DMS79 (cell line): Measurements from ENCODE around the gene DLK1.

ENCODE experiments used
- DNase-seq: peaks from one replicate; lab custom pipeline; 2025; lab: John Stamatoyannopoulos, UW

DLK1 gene

DNA sequence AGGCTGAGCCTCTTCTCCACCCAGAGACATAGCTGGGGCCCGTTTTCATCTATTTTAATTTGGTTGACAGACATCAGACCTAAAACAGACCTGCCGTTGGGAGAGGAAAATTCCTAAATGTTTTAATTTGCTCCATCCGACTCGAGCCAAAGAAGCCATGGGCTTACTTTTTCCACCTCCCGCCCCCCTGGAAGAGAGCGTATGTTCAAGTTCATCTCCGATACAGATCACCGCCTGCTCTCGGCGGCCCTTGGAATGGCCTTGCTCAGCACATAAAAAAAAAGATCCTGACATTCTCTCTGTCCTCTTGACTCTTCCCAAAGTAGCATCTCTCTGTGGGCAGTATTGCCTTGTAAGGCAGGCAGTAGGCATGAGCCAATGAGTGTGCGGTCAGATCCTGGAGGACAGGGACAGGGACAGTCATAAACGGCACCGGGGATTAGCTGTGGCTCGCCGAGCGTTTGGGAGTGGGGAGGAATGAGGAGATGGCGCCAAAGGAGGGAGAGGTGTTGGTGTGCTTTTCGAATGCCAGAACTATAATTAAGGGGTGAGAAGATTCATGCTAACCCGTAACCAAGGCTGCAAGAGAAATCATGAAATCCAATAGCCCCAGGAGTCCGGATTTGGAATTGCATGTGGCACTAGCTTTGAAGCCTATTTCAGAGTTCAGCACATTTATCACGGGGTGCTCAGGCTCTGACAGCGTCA, 51.3 kb downstream of the DLK1 start:
- DNase-seq: no peak

DNA sequence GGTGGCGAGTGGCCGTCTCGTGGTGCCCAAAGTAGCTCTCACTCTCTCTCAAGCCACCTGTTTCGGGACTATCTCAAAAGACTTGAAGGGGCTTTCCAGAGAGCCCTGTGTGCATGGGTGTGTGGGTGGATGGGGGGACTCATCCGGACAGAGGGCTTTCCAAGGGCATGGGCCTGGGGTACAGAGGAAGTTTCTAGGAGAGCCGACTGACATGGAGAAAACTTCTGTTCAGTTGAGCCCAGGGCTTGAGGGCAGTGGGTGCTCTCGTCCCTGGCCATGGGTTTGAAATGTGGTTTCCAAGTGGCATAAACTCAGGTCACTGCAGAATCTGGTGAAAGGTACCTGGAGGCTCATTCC, 51.8 kb downstream of the DLK1 start:
- no peak for DNase-seq

DNA sequence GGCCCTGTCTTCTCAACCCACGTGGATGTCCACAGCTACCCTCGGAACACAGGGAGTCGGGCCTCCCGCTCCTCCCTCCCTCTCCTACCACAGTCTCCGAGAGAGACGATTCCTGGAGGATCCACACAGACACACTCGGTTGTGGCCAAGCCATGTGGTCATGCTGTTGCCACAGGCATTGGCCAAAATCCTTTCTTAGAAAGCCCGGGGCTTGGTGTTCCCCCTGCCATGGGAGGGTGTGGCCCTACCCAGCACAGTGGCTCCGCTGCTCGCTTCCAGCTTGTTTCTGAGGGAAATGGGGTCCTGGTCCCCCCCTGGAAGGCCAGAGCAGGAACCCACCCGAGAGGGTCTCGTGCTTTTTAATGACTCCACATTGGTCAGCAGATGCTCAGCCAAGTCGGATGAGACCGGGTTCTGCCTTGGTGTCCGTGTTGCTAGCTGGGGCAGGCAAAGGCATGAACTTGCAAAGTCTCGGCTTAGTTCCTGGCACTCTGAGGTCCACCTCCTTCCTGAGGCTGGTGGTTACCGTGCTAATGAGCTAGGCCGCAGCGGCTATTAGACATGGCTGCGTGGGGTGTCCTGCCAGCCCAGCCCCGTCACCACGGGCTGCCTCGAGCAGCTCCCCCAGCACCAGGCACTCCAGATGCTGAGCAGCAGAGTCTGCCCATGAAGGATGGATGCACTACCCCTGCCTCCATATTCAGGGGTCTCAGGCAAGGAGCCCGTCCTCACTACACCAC, 52.4 kb downstream of the DLK1 start:
- DNase-seq: no peak

DNA sequence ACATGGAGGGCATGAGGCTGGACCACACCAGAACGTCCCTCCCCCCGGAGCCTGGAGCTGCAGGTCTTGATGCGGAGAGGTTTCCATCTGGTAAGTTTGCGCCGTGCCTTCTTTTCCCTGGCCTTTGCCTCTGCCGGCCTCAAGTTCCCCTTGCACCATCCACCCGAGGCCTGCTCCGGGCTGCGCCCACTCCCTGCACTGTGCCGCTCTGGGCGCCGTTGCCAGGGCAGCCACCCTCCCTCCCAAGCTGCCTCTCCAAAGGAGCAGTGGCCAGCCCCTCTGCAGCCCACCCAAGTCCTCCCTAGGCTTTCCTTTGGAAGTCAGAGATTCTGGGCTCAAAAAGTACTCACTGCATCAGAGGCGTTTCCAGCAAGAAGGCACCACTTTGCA, 53.0 kb downstream of the DLK1 start:
- DNase-seq: no peak

DNA sequence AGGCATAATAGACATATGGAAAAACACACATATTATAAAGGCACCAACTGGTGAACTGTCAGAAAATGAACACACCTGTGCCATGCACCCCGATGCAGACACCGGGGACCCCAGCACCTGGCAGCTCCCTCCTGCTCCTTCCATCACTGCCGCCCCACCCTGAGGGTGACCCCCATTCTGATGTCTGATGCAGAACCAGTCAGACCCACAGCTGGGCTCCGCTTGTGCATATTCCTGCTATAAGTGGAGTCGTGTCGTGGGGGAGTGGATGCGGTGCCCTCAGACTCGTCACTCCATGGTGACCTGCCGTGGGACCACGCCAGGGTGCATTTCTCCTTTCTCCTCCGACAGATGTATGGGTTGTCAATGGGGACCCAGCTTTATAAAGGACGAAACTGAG, 53.6 kb downstream of the DLK1 start:
- DNase-seq: no peak

DNA sequence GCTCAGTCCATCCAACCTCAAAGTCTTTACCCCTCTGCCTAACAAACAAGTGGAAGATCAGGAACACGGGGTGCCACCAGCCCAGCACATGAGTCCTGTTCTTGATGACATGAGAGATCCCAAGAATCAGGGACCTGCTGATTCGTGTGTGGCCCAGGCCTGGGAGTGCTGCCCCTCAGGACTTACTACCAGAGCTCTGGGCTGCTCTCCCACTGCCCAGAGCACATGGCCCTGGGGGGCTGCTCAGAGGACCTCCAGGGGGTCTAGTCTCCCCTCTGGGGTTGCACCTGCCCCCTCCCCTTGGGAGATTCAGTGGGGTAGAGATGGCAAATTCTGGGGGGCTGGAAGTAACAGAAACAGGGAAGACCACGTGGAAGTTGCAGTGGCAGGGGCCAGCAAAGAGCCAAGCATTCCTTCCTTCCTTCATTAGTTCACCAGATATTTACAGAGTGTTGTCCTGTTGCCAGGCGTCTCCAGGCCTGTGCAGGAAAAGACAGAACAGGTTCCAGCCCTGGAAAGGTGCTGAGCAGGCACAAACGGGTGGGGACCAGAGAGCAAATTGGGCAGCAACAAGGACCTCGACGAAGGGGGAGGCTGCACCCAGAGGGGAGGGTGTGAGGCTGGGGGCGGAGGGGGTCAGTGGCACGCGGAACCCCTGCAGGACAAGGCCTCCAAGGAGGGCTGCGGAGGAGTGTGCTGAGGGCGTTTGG, 54.1 kb downstream of the DLK1 start:
- no peak for DNase-seq

DNA sequence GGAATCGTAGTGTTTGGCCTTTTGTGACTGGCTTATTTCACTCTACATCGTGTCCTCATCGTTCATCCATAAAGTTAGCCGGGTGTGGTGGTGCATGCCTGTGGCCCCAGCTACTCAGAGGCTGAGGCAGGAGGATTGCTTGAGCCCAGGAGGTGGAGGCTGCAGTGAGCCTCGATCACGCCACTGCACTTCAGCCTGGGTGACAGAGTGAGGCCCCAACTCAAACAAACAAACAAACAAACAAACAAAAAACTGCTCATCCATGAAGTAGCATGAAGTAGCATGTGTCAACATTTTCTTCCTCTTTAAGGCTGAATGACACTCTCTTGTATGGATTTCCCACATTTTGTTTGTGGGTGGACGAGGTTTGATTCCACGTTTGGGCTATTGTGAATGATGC, 55.3 kb downstream of the DLK1 start:
- no peak for DNase-seq

DNA sequence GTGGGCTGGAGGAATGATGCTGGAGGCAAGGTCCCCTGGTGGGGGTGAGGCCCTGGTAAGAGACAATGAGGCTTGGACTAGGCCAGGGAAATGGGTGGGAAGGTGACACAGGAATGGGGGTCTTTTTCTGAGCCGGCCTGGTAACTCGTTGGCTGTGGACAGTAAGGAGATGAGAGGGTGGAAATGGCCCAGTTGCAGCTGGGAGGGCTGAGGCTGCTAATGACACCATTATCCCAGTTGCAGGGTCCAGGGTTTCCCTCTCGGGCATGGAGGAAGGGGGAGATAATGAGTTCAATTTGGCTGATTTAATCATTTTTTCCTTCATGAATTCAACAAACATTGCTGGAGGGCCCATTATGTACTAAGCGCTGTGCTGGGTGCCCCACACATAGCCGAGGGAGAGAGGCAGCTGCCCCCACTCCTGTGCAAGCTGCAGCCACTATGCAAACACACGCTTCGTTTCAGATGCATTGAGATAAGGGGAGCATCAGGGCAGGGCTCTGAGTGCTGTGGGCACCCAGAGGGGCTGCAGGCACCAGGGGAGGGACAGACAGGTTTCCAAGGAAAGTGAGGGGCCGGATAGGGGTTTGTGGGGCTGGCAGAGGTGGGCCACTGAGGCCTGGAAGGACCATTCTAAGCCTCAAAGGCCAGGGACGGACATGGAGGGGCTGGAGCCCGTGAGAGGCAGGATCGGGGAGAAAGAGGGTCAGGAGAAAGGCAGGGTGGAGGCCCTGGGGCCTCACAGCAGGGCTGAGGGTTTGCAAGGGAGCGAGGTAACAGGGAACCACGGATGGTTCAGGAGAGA, 56.0 kb downstream of the DLK1 start:
- DNase-seq: peak; percentile 71

DNA sequence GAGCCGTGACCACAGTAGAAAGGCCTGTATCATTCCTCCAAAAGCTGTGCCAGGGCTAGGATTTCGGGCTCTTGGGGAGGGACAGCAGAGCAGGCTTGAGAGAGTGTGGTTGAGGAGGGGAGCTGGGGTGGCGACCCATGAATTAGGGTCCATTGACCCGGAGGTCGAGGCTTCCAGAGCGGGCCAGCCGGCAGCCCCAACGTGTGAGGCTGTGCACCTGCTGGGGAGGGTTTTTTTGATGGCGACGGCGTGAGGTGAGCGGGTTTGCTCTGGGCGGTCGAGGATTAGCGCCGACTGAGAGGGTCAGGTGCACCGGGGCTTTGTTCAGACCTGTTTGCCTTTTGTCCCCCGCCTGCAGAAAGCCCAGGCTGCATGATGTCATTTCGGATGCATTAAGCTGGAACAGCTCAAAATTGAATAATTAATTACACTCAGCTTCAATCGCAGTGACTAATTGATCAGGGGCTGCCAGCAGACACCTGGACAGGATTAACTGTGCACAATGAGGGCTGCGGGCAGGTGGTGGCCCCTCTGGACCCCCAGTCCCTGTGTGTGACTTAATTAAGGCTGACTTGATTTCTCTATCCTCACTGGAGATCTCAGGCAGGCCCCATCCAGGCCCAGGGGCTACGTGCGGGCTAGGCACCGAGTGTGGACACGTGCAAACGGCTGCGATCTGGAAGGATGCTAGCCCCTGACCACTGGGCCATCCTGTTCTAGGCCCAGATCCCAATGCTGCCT, 57.1 kb downstream of the DLK1 start:
- DNase-seq: peak; percentile 92

DNA sequence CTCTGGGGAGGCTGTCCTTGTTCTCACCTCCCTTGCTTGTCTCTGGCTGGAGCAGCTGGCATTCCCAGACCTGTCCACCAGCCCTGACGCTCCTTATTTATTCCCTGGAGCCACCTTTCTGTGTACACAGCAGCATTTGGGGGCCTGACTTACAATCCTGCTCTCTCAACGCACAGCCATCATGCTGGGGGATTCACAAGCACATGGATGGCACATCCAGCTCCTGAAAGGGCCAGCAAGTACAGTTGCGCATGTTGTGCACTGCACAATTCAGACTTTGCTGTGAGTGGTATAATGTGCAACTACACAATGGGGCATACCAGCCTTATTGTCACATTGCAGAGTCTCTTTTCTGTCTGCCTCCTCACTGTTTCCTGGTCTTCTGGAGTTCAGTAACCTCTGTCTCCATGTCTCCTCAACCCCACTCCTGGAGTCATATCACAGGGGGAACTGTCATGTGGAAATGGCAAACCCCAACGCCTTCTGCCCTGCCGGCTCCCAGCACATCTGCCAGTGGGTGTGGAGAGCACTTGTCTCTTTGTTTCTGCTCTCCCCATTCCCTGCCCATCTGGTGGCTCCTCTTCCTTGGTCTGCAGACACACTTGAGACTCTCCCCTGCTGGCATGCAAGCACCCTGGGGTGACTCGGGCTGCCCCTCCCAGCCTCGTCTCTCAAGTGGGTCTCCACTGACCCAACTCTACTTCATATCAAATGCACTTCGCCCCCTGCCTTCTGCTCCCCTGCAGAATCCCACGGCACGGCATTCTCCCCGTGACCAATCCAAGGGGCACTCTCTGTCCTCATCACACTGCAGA, 58.0 kb downstream of the DLK1 start:
- peak; percentile 60 for DNase-seq

DNA sequence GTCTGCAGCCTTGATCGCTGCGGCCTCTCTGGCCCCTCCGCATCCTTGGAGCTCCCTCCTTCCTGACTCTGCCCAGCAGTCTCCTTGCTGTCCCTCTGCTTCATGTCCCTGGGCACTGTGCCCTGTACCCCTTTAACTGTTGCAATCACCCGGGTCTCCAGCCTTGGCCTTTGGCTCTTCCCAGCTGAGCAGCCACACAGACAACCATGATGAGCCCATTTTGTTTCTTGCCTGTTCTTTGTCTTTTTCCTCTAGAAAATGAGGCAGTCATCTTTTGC, 58.6 kb downstream of the DLK1 start:
- DNase-seq: no peak

DNA sequence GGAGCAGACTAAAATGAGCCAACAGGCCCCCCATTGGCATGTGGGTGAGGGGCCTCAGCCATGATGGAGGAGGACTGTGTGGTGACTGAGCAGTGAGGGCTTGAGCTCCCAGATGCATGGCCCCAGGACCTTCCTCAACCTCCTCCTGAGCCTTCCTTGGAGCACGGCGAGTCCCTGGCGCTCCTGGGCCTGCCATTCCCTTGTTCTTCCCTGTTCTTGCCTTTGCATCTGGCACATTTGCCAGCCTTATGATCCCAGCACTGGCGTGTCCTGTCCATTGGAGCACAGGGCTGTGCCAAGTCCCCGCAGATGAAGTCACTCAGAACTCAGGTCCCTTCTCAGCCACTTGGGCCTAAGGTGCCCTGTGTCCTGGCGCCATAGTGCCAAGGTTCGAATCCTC, 58.9 kb downstream of the DLK1 start:
- DNase-seq: no peak

DNA sequence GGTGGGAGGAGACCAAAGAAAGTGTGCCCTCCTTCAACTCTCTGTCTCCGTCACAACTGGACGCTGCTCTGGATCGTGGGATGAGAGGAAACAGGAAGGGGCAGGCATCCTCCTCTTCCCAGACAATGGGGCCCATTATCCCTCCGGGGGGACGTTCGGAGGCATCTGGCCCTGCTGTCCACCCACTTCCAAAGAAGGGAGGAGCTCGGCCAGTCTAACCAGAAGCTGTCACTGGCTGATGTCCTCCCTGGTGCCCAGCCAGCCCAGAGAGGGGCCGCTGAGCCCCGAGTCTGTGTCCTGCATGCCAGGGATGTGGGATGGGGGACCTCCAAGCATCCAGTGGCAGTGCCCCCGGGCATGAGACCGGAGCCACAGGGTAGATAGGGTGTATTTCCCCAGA, 59.4 kb downstream of the DLK1 start:
- DNase-seq: no peak

DNA sequence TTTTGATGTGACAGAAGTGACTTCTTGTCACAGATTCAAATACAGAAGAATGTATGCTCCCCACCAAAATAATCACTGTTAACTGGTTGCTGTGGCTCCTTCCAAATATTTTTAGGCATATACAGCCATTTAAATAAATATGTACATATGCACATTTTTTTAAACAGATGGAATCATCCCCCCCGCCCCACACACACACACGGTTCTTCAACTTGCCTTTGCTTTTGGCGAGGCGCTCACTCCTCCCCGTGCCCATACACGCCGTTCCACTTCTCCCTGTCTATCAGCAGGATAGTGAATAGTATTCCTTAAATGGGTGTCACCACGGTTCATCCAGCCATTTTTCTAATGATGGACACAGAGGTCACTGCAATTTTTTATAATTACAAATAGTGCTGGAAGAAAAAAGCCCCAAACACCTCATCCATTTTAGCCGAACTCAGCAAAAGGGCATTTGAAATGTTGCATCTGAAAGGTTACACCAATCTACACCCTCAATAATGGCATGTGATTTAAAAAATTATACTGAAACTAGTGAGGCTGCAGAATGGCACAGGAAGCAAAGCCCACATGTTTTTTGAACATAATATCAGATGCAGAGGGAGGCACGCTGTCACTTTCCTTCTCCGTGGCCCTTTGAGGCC, 60.0 kb downstream of the DLK1 start:
- no peak for DNase-seq

DNA sequence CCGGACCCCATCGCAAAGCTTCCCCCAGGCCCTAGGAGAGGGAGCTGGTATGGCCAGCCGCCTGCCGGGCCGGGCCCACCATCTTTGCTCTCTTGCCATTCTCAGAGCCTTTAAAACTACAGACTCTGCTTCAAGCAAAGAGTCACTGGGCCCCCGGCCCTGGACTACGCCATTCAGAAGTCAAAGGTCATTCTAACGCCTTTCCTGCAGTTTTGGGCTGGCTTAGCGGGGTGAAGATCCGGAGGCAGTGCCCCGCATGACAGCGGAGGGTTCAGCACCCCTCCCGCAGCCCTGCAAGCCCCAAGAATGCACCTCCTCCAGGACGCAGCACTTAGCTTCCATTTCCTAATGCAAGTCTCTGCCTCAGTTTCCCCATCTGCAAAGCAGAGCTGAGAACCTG, 61.0 kb downstream of the DLK1 start:
- DNase-seq: no peak
